ENCODE results near the gene ZFAND2A. TPM values are rescaled to one million over a fixed set of nuclear protein-coding genes. Genes with fewer than 3 reads are reported as not detected.

Gene ZFAND2A
- total and polyA plus RNA-seq, 7 experiments from 2014 or later = 21.2 to 74.5 (median 43.2) TPM

- CTCF ChIA-PET = no interaction called here
- Histone ChIP-seq H3K27ac (ENCODE audit: low read depth, low read length) (no peak overlapping the region), H3K4me1 (ENCODE audit: control insufficient read depth in 2 of 2, insufficient read depth in 2 of 2, low read length in 2 of 2) (no peaks in the 10 kb centered on the region), H3K36me3 (ENCODE audit: control insufficient read depth in 2 of 3, insufficient read depth in 3 of 3, low read length in 3 of 3) (peaks cover 0 to 11% (median 0%) of the 10 kb centered on the region in 3 experiments), H3K4me3 (ENCODE audit: low read length) (no peak overlapping the region), H3K27me3 (ENCODE audit: control insufficient read depth in 2 of 2, insufficient read depth in 2 of 2, low read length in 2 of 2) (no peaks in the 10 kb centered on the region), H3K9me3 (ENCODE audit: control insufficient read depth in 2 of 3, low read length in 3 of 3) (no peaks in the 10 kb centered on the region)
- H3K4me1 Mint-ChIP-seq = peaks cover 0 to 5% (median 0%) of the 10 kb centered on the region in 7 donors
- intact Hi-C loops (cut with micrococcal nuclease) = no loop called here
- no peak overlapping the region for H3K4me3 Mint-ChIP-seq
- no peak overlapping the region for H3K27ac Mint-ChIP-seq
- no peaks in the 10 kb centered on the region for H3K27me3 Mint-ChIP-seq
- H3K36me3 Mint-ChIP-seq = peaks cover 1 to 25% (median 15%) of the 10 kb centered on the region in 5 donors
- peaks cover 0 to 3% (median 0%) of the 10 kb centered on the region in 11 donors for H3K9me3 Mint-ChIP-seq
- no peak for ATAC-seq
- DNase-seq = no peak
- POLR2A ChIA-PET = interaction anchor here (0.7 kb wide), 1 partner anchor 896 kb away, joined by 4 read pairs; no protein-coding TSS in a partner anchor
Observed at GRCh38 chr7:1130021-1130990, 29.7 kb downstream of the ZFAND2A start.

DNA sequence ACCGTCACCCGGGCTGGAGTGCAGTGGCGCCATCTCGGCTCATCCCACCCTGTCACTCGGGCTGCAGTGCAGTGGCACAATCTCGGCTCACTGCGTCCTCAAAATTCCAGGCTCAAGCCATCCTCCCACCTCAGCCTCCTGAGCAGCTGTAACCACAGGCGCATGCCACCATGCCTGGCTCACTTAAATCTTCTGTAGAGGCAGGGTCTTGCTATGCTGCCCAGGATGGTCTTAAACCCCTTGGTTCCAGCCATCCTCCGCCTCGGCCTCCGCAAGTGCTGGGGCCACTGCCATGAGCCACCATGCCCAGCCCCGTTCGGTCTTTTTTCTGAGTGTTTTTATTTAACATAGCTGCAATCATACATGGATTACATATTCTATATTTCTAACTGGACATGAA is 30.6 kb downstream of the ZFAND2A start:
- H3K27ac Mint-ChIP-seq = no peak overlapping the region
- ATAC-seq (no peak), DNase-seq (no peak)
- H3K4me3 Mint-ChIP-seq = no peak overlapping the region
- ChIA-PET POLR2A (interaction anchor here (0.5 to 0.7 kb wide), 2 partner anchors 63 to 897 kb away, joined by 3 to 4 read pairs; no protein-coding TSS in a partner anchor), CTCF (no interaction called here)
- H3K27me3 ChIP-seq (ENCODE audit: control insufficient read depth in 2 of 2, insufficient read depth in 2 of 2, low read length in 2 of 2) = no peaks in the 10 kb centered on the region
- no peak overlapping the region for H3K4me3 ChIP-seq (ENCODE audit: low read length)
- no peaks in the 10 kb centered on the region for H3K4me1 ChIP-seq (ENCODE audit: control insufficient read depth in 2 of 2, insufficient read depth in 2 of 2, low read length in 2 of 2)
- no peaks in the 10 kb centered on the region for H3K4me1 Mint-ChIP-seq
- intact Hi-C loops (cut with micrococcal nuclease) = no loop called here
- H3K27me3 Mint-ChIP-seq = no peaks in the 10 kb centered on the region
- H3K36me3 Mint-ChIP-seq = peaks cover 2 to 25% (median 11%) of the 10 kb centered on the region in 5 donors
- no peaks in the 10 kb centered on the region for H3K9me3 ChIP-seq (ENCODE audit: control insufficient read depth in 2 of 3, low read length in 3 of 3)
- peaks cover 0 to 3% (median 0%) of the 10 kb centered on the region in 11 donors for H3K9me3 Mint-ChIP-seq
- no peak overlapping the region for H3K27ac ChIP-seq (ENCODE audit: low read depth, low read length)
- peaks cover 0 to 17% (median 0%) of the 10 kb centered on the region in 3 experiments for H3K36me3 ChIP-seq (ENCODE audit: control insufficient read depth in 2 of 3, insufficient read depth in 3 of 3, low read length in 3 of 3)

- Mint-ChIP-seq H3K4me1 (no peaks in the 10 kb centered on the region), H3K36me3 (peaks cover 2 to 17% (median 11%) of the 10 kb centered on the region in 5 donors), H3K9me3 (peaks cover 0 to 3% (median 0%) of the 10 kb centered on the region in 11 donors), H3K27ac (no peak overlapping the region), H3K27me3 (no peaks in the 10 kb centered on the region), H3K4me3 (peak overlapping the region in 1 of 10 donors; percentile 63)
- ChIA-PET POLR2A (no interaction called here), CTCF (no interaction called here)
- DNase-seq (no peak), ATAC-seq (no peak)
- no peaks in the 10 kb centered on the region for H3K4me1 ChIP-seq (ENCODE audit: control insufficient read depth in 2 of 2, insufficient read depth in 2 of 2, low read length in 2 of 2)
- H3K36me3 ChIP-seq (ENCODE audit: control insufficient read depth in 2 of 3, insufficient read depth in 3 of 3, low read length in 3 of 3) = peaks cover 0 to 17% (median 0%) of the 10 kb centered on the region in 3 experiments
- H3K4me3 ChIP-seq (ENCODE audit: low read length) = no peak overlapping the region
- intact Hi-C loops (cut with micrococcal nuclease) = no loop called here
- no peaks in the 10 kb centered on the region for H3K9me3 ChIP-seq (ENCODE audit: control insufficient read depth in 2 of 3, low read length in 3 of 3)
- H3K27ac ChIP-seq (ENCODE audit: low read depth, low read length) = no peak overlapping the region
- H3K27me3 ChIP-seq (ENCODE audit: control insufficient read depth in 2 of 2, insufficient read depth in 2 of 2, low read length in 2 of 2) = no peaks in the 10 kb centered on the region
Observed at GRCh38 chr7:1127001-1127400, 33.0 kb downstream of the ZFAND2A start.

DNA sequence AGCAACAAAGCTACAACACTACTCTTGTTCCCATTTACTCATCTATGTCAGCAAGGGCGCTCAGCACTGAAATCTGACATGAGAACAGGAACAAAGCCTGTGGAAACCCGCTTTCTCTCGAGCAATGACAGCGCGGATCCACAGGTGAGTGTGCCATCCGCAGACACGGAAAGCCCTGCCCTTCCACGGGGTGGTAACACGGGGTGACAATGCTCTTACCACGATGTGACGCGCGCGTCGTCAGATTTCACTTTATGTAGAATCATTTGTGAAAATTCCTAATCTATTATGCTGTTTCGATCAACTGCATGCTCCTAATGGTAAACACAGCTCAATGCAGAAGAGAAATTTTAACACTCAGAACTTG is 34.4 kb downstream of the ZFAND2A start:
- Mint-ChIP-seq H3K36me3 (peaks cover 0 to 13% (median 6%) of the 10 kb centered on the region in 5 donors), H3K9me3 (no peaks in the 10 kb centered on the region), H3K4me1 (no peaks in the 10 kb centered on the region), H3K27me3 (no peaks in the 10 kb centered on the region), H3K27ac (no peak overlapping the region), H3K4me3 (no peak overlapping the region)
- no peak for DNase-seq
- Histone ChIP-seq H3K4me1 (ENCODE audit: control insufficient read depth in 2 of 2, insufficient read depth in 2 of 2, low read length in 2 of 2) (no peaks in the 10 kb centered on the region), H3K4me3 (ENCODE audit: low read length) (no peak overlapping the region), H3K9me3 (ENCODE audit: control insufficient read depth in 2 of 3, low read length in 3 of 3) (no peaks in the 10 kb centered on the region), H3K36me3 (ENCODE audit: control insufficient read depth in 2 of 3, insufficient read depth in 3 of 3, low read length in 3 of 3) (peaks cover 0 to 17% (median 0%) of the 10 kb centered on the region in 3 experiments), H3K27me3 (ENCODE audit: control insufficient read depth in 2 of 2, insufficient read depth in 2 of 2, low read length in 2 of 2) (no peaks in the 10 kb centered on the region), H3K27ac (ENCODE audit: low read depth, low read length) (no peak overlapping the region)
- POLR2A ChIA-PET = no interaction called here
- intact Hi-C loops (cut with micrococcal nuclease) = no loop called here
- ATAC-seq = no peak
- CTCF ChIA-PET = no interaction called here

GRCh38 chr7:1124816-1125602 is 35.0 kb downstream of the ZFAND2A start:
- peaks cover 0 to 13% (median 6%) of the 10 kb centered on the region in 5 donors for H3K36me3 Mint-ChIP-seq
- H3K9me3 ChIP-seq (ENCODE audit: control insufficient read depth in 2 of 3, low read length in 3 of 3) = no peaks in the 10 kb centered on the region
- no peak overlapping the region for H3K27ac Mint-ChIP-seq
- H3K4me3 ChIP-seq (ENCODE audit: low read length) = no peak overlapping the region
- DNase-seq (no peak), ATAC-seq (no peak)
- H3K4me1 ChIP-seq (ENCODE audit: control insufficient read depth in 2 of 2, insufficient read depth in 2 of 2, low read length in 2 of 2) = no peaks in the 10 kb centered on the region
- peaks cover 0 to 17% (median 0%) of the 10 kb centered on the region in 3 experiments for H3K36me3 ChIP-seq (ENCODE audit: control insufficient read depth in 2 of 3, insufficient read depth in 3 of 3, low read length in 3 of 3)
- H3K27me3 ChIP-seq (ENCODE audit: control insufficient read depth in 2 of 2, insufficient read depth in 2 of 2, low read length in 2 of 2) = no peaks in the 10 kb centered on the region
- no peaks in the 10 kb centered on the region for H3K9me3 Mint-ChIP-seq
- ChIA-PET CTCF (no interaction called here), POLR2A (no interaction called here)
- H3K27ac ChIP-seq (ENCODE audit: low read depth, low read length) = no peak overlapping the region
- H3K27me3 Mint-ChIP-seq = no peaks in the 10 kb centered on the region
- H3K4me3 Mint-ChIP-seq = no peak overlapping the region
- peaks cover 0 to 2% (median 0%) of the 10 kb centered on the region in 7 donors for H3K4me1 Mint-ChIP-seq
- intact Hi-C loops (cut with micrococcal nuclease) = no loop called here

GRCh38 chr7:1124164-1124563 is 35.8 kb downstream of the ZFAND2A start:
- Mint-ChIP-seq H3K9me3 (no peaks in the 10 kb centered on the region), H3K36me3 (peaks cover 0 to 9% (median 3%) of the 10 kb centered on the region in 5 donors)
- no peak overlapping the region for H3K4me3 ChIP-seq (ENCODE audit: low read length)

More at GRCh38 chr7:1124164-1124563, 35.8 kb downstream of the ZFAND2A start:
- Mint-ChIP-seq H3K27ac (no peak overlapping the region), H3K4me1 (peaks cover 3 to 7% (median 4%) of the 10 kb centered on the region in 7 donors), H3K27me3 (no peaks in the 10 kb centered on the region), H3K4me3 (no peak overlapping the region)
- CTCF ChIA-PET = no interaction called here
- no peak for ATAC-seq
- Histone ChIP-seq H3K4me1 (ENCODE audit: control insufficient read depth in 2 of 2, insufficient read depth in 2 of 2, low read length in 2 of 2) (peaks cover 0 to 1% of the 10 kb centered on the region in 2 donors), H3K27ac (ENCODE audit: low read depth, low read length) (no peak overlapping the region), H3K9me3 (ENCODE audit: control insufficient read depth in 2 of 3, low read length in 3 of 3) (no peaks in the 10 kb centered on the region), H3K27me3 (ENCODE audit: control insufficient read depth in 2 of 2, insufficient read depth in 2 of 2, low read length in 2 of 2) (no peaks in the 10 kb centered on the region), H3K36me3 (ENCODE audit: control insufficient read depth in 2 of 3, insufficient read depth in 3 of 3, low read length in 3 of 3) (peaks cover 0 to 17% (median 0%) of the 10 kb centered on the region in 3 experiments)
- intact Hi-C loops (cut with micrococcal nuclease) = no loop called here
- POLR2A ChIA-PET = no interaction called here
- no peak for DNase-seq

All from naive thymus-derived CD4-positive, alpha-beta T cell (primary cell).